ENCODE data around the gene ARMCX5. TPM values are rescaled to one million over a fixed set of nuclear protein-coding genes. Genes with fewer than 3 reads are reported as not detected.
A peak's percentile ranks its signal among the peaks of the same experiment; 100 is the strongest.

Gene ARMCX5
- 23.9 and 31.3 TPM in 2 replicates for total RNA-seq
- polyA plus RNA-seq, result 10.0 and 14.0 TPM in 2 replicates

DNA sequence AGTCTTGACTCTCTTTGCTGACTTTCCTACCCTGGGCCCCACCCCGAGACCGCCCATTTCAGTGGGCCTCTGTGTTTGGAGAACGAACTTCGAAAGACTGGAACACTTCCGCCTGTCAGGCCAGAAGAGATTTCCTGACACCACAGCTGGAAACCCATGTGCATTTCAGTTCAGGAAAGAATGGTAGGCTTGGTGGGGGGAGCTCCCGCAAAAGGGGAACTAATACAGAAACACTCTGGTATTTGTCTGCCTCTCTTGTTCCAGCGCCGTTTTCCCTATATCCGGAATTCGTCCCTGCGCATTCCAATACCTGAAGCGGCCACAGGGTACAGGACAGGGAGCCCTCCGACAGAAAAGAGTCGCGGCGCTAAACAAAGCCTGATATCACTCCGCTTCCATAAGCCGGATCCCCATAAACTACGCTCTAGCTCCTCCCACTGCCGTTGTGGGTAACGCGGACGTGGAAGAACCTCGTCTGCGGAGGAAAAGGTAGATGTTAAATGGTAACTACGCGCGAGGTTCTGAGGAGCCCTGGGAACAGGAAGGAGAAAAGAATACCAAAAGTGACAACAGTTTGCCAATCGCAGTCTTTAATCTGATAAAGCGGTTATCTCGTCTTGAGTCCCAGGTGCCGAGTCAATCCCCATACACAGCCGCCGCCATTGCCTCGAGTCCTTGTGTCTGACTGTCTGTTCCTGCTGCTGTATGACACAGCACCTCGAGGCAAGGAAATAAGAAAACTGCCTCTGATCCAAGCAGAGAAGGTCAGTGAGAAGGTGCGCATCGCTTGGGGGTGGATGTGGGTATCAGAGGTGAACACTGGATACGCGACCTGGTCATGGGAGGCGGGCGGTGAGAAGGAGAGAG, at the start of gene ARMCX5:
ARMCX5 (plus strand) TSS at position 432 of the 867 bp plus-strand sequence. CDS start 2,627 bp downstream, outside the sequence.
- Histone ChIP-seq H3K27me3 (no peaks in the 10 kb centered on the region), H3K4me3 (peak within 1 kb of the TSS; percentile 68), H3K4me1 (ENCODE audit: low read depth) (no peaks in the 10 kb centered on the region), H3K9me3 (ENCODE audit: low read depth) (no peaks in the 10 kb centered on the region), H3K27ac (peak within 1 kb of the TSS; percentile 79), H3K36me3 (no peaks in the 10 kb centered on the region)
- DNase-seq (ENCODE audit: low read depth in 1 of 2, low spot score in 1 of 2), result peak; percentile 82 to 88
- TF ChIP-seq, protein P1, sequence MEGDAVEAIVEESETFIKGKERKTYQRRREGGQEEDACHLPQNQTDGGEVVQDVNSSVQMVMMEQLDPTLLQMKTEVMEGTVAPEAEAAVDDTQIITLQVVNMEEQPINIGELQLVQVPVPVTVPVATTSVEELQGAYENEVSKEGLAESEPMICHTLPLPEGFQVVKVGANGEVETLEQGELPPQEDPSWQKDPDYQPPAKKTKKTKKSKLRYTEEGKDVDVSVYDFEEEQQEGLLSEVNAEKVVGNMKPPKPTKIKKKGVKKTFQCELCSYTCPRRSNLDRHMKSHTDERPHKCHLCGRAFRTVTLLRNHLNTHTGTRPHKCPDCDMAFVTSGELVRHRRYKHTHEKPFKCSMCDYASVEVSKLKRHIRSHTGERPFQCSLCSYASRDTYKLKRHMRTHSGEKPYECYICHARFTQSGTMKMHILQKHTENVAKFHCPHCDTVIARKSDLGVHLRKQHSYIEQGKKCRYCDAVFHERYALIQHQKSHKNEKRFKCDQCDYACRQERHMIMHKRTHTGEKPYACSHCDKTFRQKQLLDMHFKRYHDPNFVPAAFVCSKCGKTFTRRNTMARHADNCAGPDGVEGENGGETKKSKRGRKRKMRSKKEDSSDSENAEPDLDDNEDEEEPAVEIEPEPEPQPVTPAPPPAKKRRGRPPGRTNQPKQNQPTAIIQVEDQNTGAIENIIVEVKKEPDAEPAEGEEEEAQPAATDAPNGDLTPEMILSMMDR (IDR thresholded peaks at IDR 0.05; ENCODE audit: low read depth, low read length), result no peak

DNA sequence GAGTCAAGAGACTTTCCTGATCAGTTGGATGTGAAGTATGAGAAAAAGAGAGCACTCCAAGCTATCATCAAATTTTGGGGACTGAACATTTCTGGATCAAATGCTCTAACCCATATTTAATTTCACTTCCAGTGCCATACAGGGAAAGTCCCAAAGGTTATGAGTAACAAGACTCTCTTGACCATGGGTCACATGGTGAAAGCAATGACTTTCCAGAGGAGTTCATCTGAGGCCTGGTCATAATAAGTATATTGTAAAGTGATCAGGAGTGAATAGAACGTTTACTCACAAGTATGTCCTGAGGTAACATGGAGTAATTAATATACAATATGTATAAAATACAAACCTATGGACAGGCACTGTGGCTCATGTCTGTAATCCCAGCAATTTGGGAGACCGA, 40.7 kb upstream of the ARMCX5 start:
- Histone ChIP-seq H3K4me3 (no peak overlapping the region), H3K36me3 (no peaks in the 10 kb centered on the region), H3K4me1 (ENCODE audit: low read depth) (no peaks in the 10 kb centered on the region), H3K27me3 (no peaks in the 10 kb centered on the region), H3K27ac (no peak overlapping the region), H3K9me3 (ENCODE audit: low read depth) (no peaks in the 10 kb centered on the region)
- no peak for DNase-seq (ENCODE audit: low read depth in 1 of 2, low spot score in 1 of 2)
- TF ChIP-seq, protein P1 (IDR thresholded peaks at IDR 0.05; ENCODE audit: low read depth, low read length), result no peak

GRCh38 chrX:102560423-102561068, 38.8 kb upstream of the ARMCX5 start:
- DNase-seq (ENCODE audit: low read depth in 1 of 2, low spot score in 1 of 2), result no peak
- Histone ChIP-seq H3K9me3 (ENCODE audit: low read depth) (no peaks in the 10 kb centered on the region), H3K4me3 (no peak overlapping the region), H3K27me3 (no peaks in the 10 kb centered on the region), H3K4me1 (ENCODE audit: low read depth) (no peaks in the 10 kb centered on the region), H3K36me3 (no peaks in the 10 kb centered on the region), H3K27ac (no peak overlapping the region)
- TF ChIP-seq, protein P1 (IDR thresholded peaks at IDR 0.05; ENCODE audit: low read depth, low read length), result no peak

GRCh38 chrX:102580891-102581290, 18.4 kb upstream of the ARMCX5 start:
- H3K27ac ChIP-seq, result no peak overlapping the region
- DNase-seq (ENCODE audit: low read depth in 1 of 2, low spot score in 1 of 2), result no peak
- no peaks in the 10 kb centered on the region for H3K4me1 ChIP-seq (ENCODE audit: low read depth)
- H3K27me3 ChIP-seq, result no peaks in the 10 kb centered on the region
- TF ChIP-seq, protein P1 (IDR thresholded peaks at IDR 0.05; ENCODE audit: low read depth, low read length), result no peak
- no peaks in the 10 kb centered on the region for H3K9me3 ChIP-seq (ENCODE audit: low read depth)
- H3K36me3 ChIP-seq, result no peaks in the 10 kb centered on the region
- no peak overlapping the region for H3K4me3 ChIP-seq

GRCh38 chrX:102593367-102593766, 5.9 kb upstream of the ARMCX5 start:
- no peaks in the 10 kb centered on the region for H3K27me3 ChIP-seq
- DNase-seq (ENCODE audit: low read depth in 1 of 2, low spot score in 1 of 2), result no peak
- H3K4me3 ChIP-seq, result no peak overlapping the region
- TF ChIP-seq, protein P1 (IDR thresholded peaks at IDR 0.05; ENCODE audit: low read depth, low read length), result no peak
- no peaks in the 10 kb centered on the region for H3K9me3 ChIP-seq (ENCODE audit: low read depth)
- no peaks in the 10 kb centered on the region for H3K4me1 ChIP-seq (ENCODE audit: low read depth)
- H3K27ac ChIP-seq, result no peak overlapping the region
- no peaks in the 10 kb centered on the region for H3K36me3 ChIP-seq

Measured in cardiac muscle cell (in vitro differentiated cells and primary cell).